ENCODE measurements around the gene SUDS3. TPM values are rescaled to one million over a fixed set of nuclear protein-coding genes. Genes with fewer than 3 reads are reported as not detected.

SUDS3 gene
- total RNA-seq, 5 donors from 2014 or later (not counting 1 experiment from before 2014, with no cell fraction given) = 23.0 to 29.9 (median 26.3) TPM

DNA sequence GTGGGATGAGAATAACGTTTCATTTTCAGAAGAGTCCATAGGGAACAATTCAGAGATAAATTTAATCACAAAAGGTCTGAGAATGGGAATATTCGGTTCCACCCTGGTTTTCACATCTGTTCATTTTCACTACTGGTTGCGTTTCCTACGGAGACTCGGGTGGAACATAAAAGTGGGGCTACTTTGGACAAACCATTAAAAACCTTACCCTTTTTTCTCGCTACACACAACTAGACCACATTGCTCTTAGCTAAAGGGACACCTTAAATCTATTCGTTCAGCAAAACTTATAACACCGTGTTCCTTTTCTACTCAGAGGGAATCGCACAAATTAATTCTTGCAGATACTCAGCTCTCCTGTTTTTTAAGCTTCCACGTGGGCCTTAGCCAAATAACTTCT, 1.0 kb upstream of the SUDS3 start:
- peak overlapping the region; percentile 99 to 100 for H3K27ac Mint-ChIP-seq
- H3K9me3 ChIP-seq = no peaks in the 10 kb centered on the region
- DNase-seq = no peak
- H3K27ac ChIP-seq (ENCODE audit: low read length) = no peak overlapping the region
- H3K27me3 Mint-ChIP-seq = no peaks in the 10 kb centered on the region
- peak overlapping the region; percentile 37 to 96 (median 95) for H3K4me3 Mint-ChIP-seq
- peaks cover 6% of the 10 kb centered on the region for H3K36me3 Mint-ChIP-seq
- H3K4me1 ChIP-seq (ENCODE audit: control insufficient read depth in 1 of 2, extremely low read depth in 1 of 2, insufficient read depth in 2 of 2, low read length in 2 of 2) = peaks cover 27 to 40% of the 10 kb centered on the region in 2 experiments
- ChIA-PET POLR2A (interaction anchor here in 1 of 2 donors (1.9 kb wide), 1 partner anchor 16 kb away, joined by 8 read pairs; no protein-coding TSS in a partner anchor), CTCF (interaction anchor here (0.5 to 4.1 kb wide), 24 partner anchors 8 to 1292 kb away, joined by 3 to 64 read pairs (median 4); partner anchors contain the start of genes PEBP1 (in 1 of the 2), PRKAB1 (in 1 of the 2) and WSB2 (in 1 of the 2))
- no peaks in the 10 kb centered on the region for H3K9me3 Mint-ChIP-seq
- H3K27me3 ChIP-seq (replicated peaks in 1 of 2; ENCODE audit: control insufficient read depth in 2 of 2, extremely low read depth in 1 of 2, insufficient read depth in 2 of 2, low read length in 1 of 2) = no peaks in the 10 kb centered on the region
- ATAC-seq (replicated peaks in 1 of 4) = no peak
- WGBS (ENCODE audit: insufficient coverage) = 84% methylated on average over 9 of the region's 10 CpGs
- H3K4me1 Mint-ChIP-seq = peaks cover 50 to 60% (median 59%) of the 10 kb centered on the region in 3 donors
- peaks cover 4 to 9% of the 10 kb centered on the region in 2 donors for H3K36me3 ChIP-seq (ENCODE audit: control insufficient read depth in 2 of 2, extremely low read depth in 1 of 2, insufficient read depth in 1 of 2, low read length in 1 of 2)
- no peak overlapping the region for H3K4me3 ChIP-seq (ENCODE audit: control insufficient read depth in 1 of 2, extremely low read depth in 1 of 2, low read length in 1 of 2)

DNA sequence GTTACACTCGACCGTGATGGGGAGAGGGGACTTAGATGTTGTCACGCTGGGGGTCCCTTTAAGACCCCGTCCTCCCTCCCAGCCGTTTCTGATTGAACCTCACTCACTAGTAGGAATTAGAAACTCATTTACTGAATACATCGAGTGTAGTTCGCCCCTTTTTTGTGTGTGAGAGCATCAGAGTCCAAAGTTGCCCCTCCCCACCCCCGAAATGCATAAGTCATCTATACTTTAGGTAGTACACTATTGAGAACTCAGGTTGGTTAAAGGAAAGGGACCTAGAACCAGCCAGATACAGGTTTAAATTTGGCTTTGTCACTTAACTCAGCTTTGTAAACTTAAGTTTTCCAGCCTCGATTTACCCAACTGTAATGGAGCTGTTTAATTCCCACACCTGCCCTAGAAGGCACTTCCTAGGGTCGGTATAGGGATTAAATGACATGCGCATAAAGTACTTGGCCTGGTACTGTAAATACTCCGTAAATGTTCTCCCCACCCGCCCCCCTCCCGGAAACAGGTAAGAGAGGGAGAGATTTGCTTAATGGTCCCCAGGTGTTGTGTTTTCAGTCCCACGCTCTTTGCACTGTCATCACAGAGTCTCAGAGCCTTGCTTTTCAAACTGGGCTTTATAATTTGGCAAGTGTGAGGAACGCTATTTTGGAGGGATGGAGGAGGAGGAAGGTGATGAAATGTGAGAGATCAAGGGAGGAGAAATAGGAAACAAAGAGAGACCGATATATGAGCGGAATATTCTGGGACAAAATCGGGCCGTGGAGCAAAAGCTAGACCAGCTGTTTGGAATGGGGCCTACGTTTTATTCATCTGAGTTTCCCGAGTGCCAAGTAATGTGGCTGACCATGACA, 897 bp downstream of the SUDS3 start:
- POLR2A ChIA-PET = interaction anchor here (0.8 to 1.9 kb wide), 2 partner anchors 8 to 18 kb away, joined by 3 to 8 read pairs; no protein-coding TSS in a partner anchor
- Histone ChIP-seq H3K4me1 (ENCODE audit: control insufficient read depth in 1 of 2, extremely low read depth in 1 of 2, insufficient read depth in 2 of 2, low read length in 2 of 2) (peaks cover 24 to 30% of the 10 kb centered on the region in 2 experiments), H3K27me3 (replicated peaks in 1 of 2; ENCODE audit: control insufficient read depth in 2 of 2, extremely low read depth in 1 of 2, insufficient read depth in 2 of 2, low read length in 1 of 2) (no peaks in the 10 kb centered on the region), H3K27ac (ENCODE audit: low read length) (peak overlapping the region; percentile 50), H3K9me3 (no peaks in the 10 kb centered on the region), H3K4me3 (ENCODE audit: control insufficient read depth in 1 of 2, extremely low read depth in 1 of 2, low read length in 1 of 2) (peak overlapping the region; percentile 58 to 90), H3K36me3 (ENCODE audit: control insufficient read depth in 2 of 2, extremely low read depth in 1 of 2, insufficient read depth in 1 of 2, low read length in 1 of 2) (peaks cover 9 to 25% of the 10 kb centered on the region in 2 donors)
- peak overlapping the region; percentile 95 to 98 (median 96) for H3K4me3 Mint-ChIP-seq
- DNase-seq (peak in 3 of 35 experiments; percentile 2 to 30 (median 7)), ATAC-seq (replicated peaks in 1 of 4) (no peak)
- H3K4me1 Mint-ChIP-seq = peaks cover 42 to 47% (median 42%) of the 10 kb centered on the region in 3 donors
- peak overlapping the region; percentile 96 to 97 for H3K27ac Mint-ChIP-seq
- 13% methylated on average over 7 of the region's 22 CpGs for WGBS (ENCODE audit: insufficient coverage)
- H3K36me3 Mint-ChIP-seq = peaks cover 15% of the 10 kb centered on the region
- H3K27me3 Mint-ChIP-seq = no peaks in the 10 kb centered on the region
- CTCF ChIA-PET = interaction anchor here (0.5 to 4.1 kb wide), 24 partner anchors 8 to 1704 kb away, joined by 3 to 64 read pairs (median 5); partner anchors contain the start of genes PEBP1 (in 1 of the 2), PRKAB1 (in 1 of the 2) and RFC5 (in 1 of the 2)
- H3K9me3 Mint-ChIP-seq = no peaks in the 10 kb centered on the region

DNA sequence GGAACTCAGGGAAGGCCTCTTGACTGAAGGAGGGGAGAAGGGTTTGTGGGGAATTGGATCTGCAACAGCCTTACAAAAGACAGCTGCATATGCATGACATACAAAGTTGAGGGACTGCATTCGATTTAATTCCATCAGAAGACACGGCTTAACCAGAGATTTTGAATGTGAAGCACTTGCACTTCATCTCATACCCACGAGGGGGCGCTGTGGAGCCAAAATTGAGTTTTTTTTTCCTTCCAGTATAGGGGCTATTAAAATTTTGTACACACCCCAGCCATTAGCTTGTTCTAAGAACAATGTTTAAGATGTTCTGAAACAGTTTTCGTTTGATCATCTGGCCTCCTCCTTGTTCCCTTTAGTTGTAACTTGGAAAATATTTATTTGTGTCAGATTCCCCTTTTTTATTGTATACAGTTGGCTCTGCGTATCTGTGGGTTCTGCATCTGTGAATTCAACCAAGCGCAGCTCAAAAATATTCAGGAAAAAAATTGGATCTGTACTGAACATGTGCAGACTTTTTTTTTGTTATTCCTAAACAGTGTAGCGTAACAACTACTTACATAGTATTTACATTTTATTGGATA, 1.6 kb downstream of the SUDS3 start:
- H3K36me3 Mint-ChIP-seq = peaks cover 15% of the 10 kb centered on the region
- 0% methylated on average over 2 of the region's 8 CpGs for WGBS (ENCODE audit: insufficient coverage)
- H3K9me3 Mint-ChIP-seq = no peaks in the 10 kb centered on the region
- DNase-seq (peak in 34 of 35 experiments; percentile 31 to 80 (median 69)), ATAC-seq (replicated peaks in 1 of 4) (no peak)
- peaks cover 42 to 45% (median 42%) of the 10 kb centered on the region in 3 donors for H3K4me1 Mint-ChIP-seq
- ChIA-PET POLR2A (interaction anchor here in 1 of 2 donors (0.6 kb wide), 1 partner anchor 66 kb away, joined by 3 read pairs; no protein-coding TSS in a partner anchor), CTCF (interaction anchor here (0.5 to 4.1 kb wide), 16 partner anchors 9 to 1673 kb away, joined by 3 to 64 read pairs (median 3); partner anchors contain the start of gene PEBP1 (in 1 of the 2))
- peak overlapping the region; percentile 95 to 98 (median 96) for H3K4me3 Mint-ChIP-seq
- Histone ChIP-seq H3K4me3 (ENCODE audit: control insufficient read depth in 1 of 2, extremely low read depth in 1 of 2, low read length in 1 of 2) (peak overlapping the region; percentile 58 to 90), H3K27me3 (replicated peaks in 1 of 2; ENCODE audit: control insufficient read depth in 2 of 2, extremely low read depth in 1 of 2, insufficient read depth in 2 of 2, low read length in 1 of 2) (no peaks in the 10 kb centered on the region), H3K36me3 (ENCODE audit: control insufficient read depth in 2 of 2, extremely low read depth in 1 of 2, insufficient read depth in 1 of 2, low read length in 1 of 2) (peaks cover 9 to 28% of the 10 kb centered on the region in 2 donors), H3K27ac (ENCODE audit: low read length) (no peak overlapping the region), H3K4me1 (ENCODE audit: control insufficient read depth in 1 of 2, extremely low read depth in 1 of 2, insufficient read depth in 2 of 2, low read length in 2 of 2) (peaks cover 24 to 30% of the 10 kb centered on the region in 2 experiments), H3K9me3 (no peaks in the 10 kb centered on the region)
- H3K27ac Mint-ChIP-seq = peak overlapping the region; percentile 85 to 97
- H3K27me3 Mint-ChIP-seq = no peaks in the 10 kb centered on the region

DNA sequence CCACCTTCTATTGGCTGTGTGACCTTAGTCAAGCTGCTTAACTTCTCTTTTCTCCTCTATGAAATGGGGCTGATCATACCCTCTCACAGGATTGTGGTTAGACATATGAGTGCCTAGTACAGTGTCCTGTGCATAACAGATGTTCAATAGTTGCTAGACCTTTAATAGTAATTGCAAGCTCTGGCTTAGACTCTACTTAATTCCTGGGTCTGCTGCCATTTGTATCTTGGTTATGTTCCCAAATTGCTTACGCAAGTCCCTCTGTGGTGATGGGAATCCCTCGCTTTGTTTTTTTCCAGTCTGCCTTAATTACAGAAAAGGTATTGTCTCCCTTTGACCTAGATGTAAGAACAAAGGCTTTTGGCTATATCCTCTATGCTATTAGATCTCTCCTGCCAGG, 15.1 kb downstream of the SUDS3 start:
- Histone ChIP-seq H3K36me3 (ENCODE audit: control insufficient read depth in 2 of 2, extremely low read depth in 1 of 2, insufficient read depth in 1 of 2, low read length in 1 of 2) (peaks cover 17 to 83% of the 10 kb centered on the region in 2 donors), H3K4me3 (ENCODE audit: control insufficient read depth in 1 of 2, extremely low read depth in 1 of 2, low read length in 1 of 2) (no peak overlapping the region), H3K27me3 (replicated peaks in 1 of 2; ENCODE audit: control insufficient read depth in 2 of 2, extremely low read depth in 1 of 2, insufficient read depth in 2 of 2, low read length in 1 of 2) (no peaks in the 10 kb centered on the region), H3K4me1 (ENCODE audit: control insufficient read depth in 1 of 2, extremely low read depth in 1 of 2, insufficient read depth in 2 of 2, low read length in 2 of 2) (no peaks in the 10 kb centered on the region), H3K9me3 (no peaks in the 10 kb centered on the region), H3K27ac (ENCODE audit: low read length) (no peak overlapping the region)
- POLR2A ChIA-PET = interaction anchor here in 1 of 2 donors (0.6 kb wide), 1 partner anchor 247 kb away, joined by 4 read pairs; no protein-coding TSS in a partner anchor
- ATAC-seq (replicated peaks in 1 of 4) = no peak
- no peak overlapping the region for H3K4me3 Mint-ChIP-seq
- H3K9me3 Mint-ChIP-seq = no peaks in the 10 kb centered on the region
- 100% methylated on average over 1 of the region's 2 CpGs for WGBS (ENCODE audit: insufficient coverage)
- H3K27ac Mint-ChIP-seq = no peak overlapping the region
- no peak for DNase-seq
- H3K36me3 Mint-ChIP-seq = peaks cover 80% of the 10 kb centered on the region
- no peaks in the 10 kb centered on the region for H3K27me3 Mint-ChIP-seq
- H3K4me1 Mint-ChIP-seq = no peaks in the 10 kb centered on the region
- CTCF ChIA-PET = interaction anchor here in 1 of 2 donors (0.5 kb wide), 1 partner anchor 328 kb away, joined by 3 read pairs; no protein-coding TSS in a partner anchor

DNA sequence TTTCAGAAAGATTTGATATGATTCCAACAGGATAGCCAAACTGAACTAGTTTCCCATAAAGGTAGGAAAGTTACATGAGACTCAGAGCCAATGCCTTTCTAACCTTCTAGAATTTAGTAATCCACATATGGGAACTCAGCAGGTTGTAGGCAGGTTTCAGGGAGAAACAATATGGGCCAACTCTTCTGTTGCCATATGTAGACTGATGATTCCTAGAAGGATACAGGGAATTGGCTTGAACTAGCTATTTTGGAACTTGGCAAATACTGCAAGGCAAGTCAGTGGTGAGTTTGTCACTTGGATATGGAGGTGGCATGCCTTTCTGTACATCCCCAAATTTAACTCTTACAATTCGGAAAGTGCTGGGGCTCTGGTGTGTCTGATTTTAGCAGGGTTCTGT, 15.5 kb downstream of the SUDS3 start:
- no peak for DNase-seq
- POLR2A ChIA-PET = interaction anchor here in 1 of 2 donors (0.5 to 0.6 kb wide), 2 partner anchors 24 to 248 kb away, joined by 4 to 5 read pairs; no protein-coding TSS in a partner anchor
- Histone ChIP-seq H3K27ac (ENCODE audit: low read length) (no peak overlapping the region), H3K27me3 (replicated peaks in 1 of 2; ENCODE audit: control insufficient read depth in 2 of 2, extremely low read depth in 1 of 2, insufficient read depth in 2 of 2, low read length in 1 of 2) (no peaks in the 10 kb centered on the region), H3K4me1 (ENCODE audit: control insufficient read depth in 1 of 2, extremely low read depth in 1 of 2, insufficient read depth in 2 of 2, low read length in 2 of 2) (no peaks in the 10 kb centered on the region), H3K4me3 (ENCODE audit: control insufficient read depth in 1 of 2, extremely low read depth in 1 of 2, low read length in 1 of 2) (no peak overlapping the region), H3K36me3 (ENCODE audit: control insufficient read depth in 2 of 2, extremely low read depth in 1 of 2, insufficient read depth in 1 of 2, low read length in 1 of 2) (peaks cover 17 to 83% of the 10 kb centered on the region in 2 donors), H3K9me3 (no peaks in the 10 kb centered on the region)
- H3K9me3 Mint-ChIP-seq = no peaks in the 10 kb centered on the region
- H3K4me1 Mint-ChIP-seq = no peaks in the 10 kb centered on the region
- no peak overlapping the region for H3K4me3 Mint-ChIP-seq
- CTCF ChIA-PET = interaction anchor here in 1 of 2 donors (0.5 kb wide), 1 partner anchor 328 kb away, joined by 3 read pairs; no protein-coding TSS in a partner anchor
- no peak for ATAC-seq (replicated peaks in 1 of 4)
- no CpG with 5 or more reads among the region's 1 CpG for WGBS (ENCODE audit: insufficient coverage)
- H3K27me3 Mint-ChIP-seq = no peaks in the 10 kb centered on the region
- H3K36me3 Mint-ChIP-seq = peaks cover 79% of the 10 kb centered on the region
- H3K27ac Mint-ChIP-seq = no peak overlapping the region

All from T-cell (primary cell).